UCSD-AML1 (cell line): ENCODE results near the gene LEMD2.

Source experiments
- DNase-seq: peaks from one replicate; lab custom pipeline; 2025; ENCODE audit not compliant: unreplicated experiment; lab: John Stamatoyannopoulos, UW

Gene LEMD2

GRCh38 chr6:33742837-33743236, 46.1 kb downstream of the LEMD2 start:
- no peak for DNase-seq

DNA sequence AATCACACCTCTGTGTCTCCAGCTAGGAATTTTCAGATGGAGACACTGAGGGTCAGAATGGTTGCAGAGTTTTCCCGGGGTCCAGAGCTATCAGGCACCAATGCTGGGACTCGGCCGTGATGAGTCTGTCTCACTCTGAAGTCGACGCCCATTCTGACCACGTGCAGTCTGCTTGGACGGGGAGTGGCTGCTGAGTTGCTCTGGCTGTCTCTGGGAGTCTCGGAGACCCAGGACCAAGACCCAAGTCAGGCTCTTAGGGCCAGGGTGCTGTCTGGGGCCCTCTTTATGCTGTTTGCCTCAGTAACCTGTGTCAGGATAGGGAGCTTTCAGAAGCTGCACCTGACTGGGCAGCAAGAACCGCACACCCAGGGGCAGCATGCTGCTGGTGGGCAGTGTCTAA, 46.8 kb downstream of the LEMD2 start:
- DNase-seq = no peak

GRCh38 chr6:33740794-33741193, 48.1 kb downstream of the LEMD2 start:
- DNase-seq = no peak

GRCh38 chr6:33740204-33740608, 48.7 kb downstream of the LEMD2 start:
- DNase-seq = no peak

- no peak for DNase-seq
Observed at GRCh38 chr6:33739571-33739970, 49.4 kb downstream of the LEMD2 start.

GRCh38 chr6:33738879-33739278, 50.1 kb downstream of the LEMD2 start:
- DNase-seq = no peak

- DNase-seq = no peak
Observed at GRCh38 chr6:33738153-33738552, 50.8 kb downstream of the LEMD2 start.

GRCh38 chr6:33737267-33738026, 51.5 kb downstream of the LEMD2 start:
- no peak for DNase-seq

DNA sequence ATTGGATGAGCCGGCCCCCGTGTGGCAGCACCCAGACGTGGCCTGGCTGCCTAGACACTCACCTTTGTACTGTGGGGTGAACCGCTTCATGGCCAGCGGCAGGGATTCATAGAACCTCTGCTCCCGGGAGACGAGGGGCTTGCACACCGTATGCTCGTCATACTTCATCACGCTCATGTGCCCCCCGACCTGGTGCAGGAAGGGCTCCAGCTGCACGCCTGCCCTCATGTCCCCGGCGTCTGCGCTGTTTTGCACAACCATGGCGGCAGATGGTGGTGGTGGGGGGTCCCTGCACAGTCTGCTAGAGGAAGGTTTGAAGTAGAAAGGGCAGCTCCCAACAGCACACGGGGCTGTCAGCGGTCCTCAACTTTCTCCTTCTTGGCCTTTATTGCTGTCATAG, 53.7 kb downstream of the LEMD2 start:
- DNase-seq = no peak

GRCh38 chr6:33733709-33734007, 55.3 kb downstream of the LEMD2 start:
- DNase-seq = no peak

GRCh38 chr6:33732817-33733708, 55.9 kb downstream of the LEMD2 start:
- DNase-seq = no peak

DNA sequence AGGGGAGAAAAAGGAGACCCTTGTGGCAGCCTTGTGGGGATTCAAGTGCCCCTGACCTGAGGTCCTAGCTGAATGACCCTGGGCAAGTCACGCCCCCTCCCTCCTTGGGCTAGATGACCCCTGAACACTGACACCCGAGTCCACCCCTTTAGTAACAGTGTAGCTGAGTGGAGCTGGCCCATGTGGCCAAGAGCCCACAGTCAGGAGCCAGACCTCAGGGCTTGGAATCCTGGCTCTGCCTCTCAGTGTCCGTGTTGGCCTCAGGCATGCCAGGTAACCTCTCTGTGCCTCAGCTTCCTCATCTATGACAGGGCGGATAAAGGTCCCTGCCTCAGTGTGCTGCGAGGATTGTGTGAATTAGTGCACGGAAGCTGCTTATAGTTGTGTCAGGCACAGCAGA, 56.5 kb downstream of the LEMD2 start:
- no peak for DNase-seq

DNA sequence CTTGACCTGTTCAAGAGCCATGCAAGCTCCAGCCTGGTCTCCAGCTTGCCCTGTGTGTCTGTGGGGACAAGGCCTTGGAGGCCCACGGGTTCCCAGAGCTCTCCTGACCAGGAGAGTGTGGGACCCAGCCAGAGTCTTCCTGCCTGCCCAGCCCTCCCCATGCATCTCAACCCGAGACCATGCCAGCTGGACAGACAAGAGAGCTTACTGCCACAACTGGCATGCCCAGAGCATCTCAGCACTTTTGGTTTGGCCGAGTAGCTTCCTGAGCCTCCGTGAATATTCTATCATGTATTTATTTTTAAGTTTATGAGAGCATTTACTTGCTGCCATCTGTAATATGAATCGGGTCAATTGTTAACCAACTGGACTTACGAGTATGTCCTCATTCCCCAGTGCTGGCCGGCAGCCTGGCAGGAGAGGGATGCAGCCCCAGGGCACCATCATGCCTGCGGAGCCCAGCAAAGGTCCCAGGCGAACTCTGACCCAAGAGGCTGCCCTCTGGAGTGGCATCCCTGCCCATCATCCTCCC, 57.1 kb downstream of the LEMD2 start:
- DNase-seq = no peak

GRCh38 chr6:33731035-33731434, 57.9 kb downstream of the LEMD2 start:
- DNase-seq = no peak

- DNase-seq = no peak
Observed at GRCh38 chr6:33730611-33731010, 58.3 kb downstream of the LEMD2 start.

DNA sequence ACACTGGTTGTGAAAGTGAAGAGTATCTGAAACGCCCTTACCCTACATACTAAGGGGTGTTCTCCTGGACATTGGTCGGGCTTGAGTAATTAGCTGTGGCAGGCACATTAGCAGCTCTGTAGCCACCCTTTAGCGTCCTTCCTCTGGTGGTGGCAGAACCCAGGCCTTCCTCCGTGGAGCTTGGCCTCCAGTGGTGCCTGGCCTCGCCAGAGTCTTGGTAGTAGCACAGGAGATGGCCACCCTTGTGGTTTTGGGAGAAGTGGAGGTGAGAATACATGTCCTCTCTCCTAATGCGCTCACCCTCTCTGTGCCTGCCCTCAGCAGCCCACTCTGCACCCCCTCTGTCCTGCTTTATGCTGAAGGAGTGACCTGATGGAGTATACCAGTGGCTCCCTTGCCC, 59.9 kb downstream of the LEMD2 start:
- no peak for DNase-seq

DNA sequence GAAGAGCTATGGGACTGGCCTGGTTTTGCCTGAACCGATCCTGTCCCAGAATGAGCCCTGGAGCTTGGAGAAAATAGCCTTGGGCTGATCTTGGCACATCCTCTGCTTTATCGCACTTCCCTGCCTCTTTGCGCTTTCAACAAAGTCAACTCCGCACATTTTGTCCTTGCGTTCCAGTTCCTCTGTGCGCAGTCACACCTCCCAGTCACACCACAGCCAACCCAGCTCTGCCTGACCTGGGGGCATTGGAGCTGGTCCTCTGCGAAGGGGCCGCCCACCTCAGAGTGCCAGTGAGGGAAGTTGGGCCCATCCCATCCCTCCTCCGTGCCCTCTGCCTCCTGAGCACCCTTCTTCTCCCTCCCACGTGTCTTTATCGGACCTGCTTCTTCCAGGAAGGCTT, 60.5 kb downstream of the LEMD2 start:
- no peak for DNase-seq

GRCh38 chr6:33727932-33728331, 61.0 kb downstream of the LEMD2 start:
- DNase-seq = no peak

GRCh38 chr6:33727126-33727525, 61.8 kb downstream of the LEMD2 start:
- no peak for DNase-seq

DNA sequence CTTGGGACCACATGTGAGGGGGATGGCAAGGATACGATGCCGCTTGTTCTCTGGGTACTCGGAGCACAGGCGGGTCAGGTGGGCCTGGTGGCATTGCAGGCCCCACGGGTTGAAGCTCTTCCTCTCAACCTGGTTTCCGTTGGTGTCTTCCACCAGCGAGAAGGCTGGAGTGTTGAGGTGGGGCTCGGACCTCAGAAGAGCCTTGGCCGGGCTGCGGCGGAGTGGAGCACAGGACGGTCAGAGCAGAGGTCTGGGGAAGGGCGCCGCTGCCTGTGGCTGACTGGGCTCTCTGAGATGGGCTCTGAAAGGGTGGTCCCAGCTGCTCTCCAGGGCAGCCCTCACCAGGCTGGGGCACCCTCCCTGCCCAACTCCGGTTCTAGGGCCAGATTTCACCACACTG, 62.2 kb downstream of the LEMD2 start:
- no peak for DNase-seq

DNA sequence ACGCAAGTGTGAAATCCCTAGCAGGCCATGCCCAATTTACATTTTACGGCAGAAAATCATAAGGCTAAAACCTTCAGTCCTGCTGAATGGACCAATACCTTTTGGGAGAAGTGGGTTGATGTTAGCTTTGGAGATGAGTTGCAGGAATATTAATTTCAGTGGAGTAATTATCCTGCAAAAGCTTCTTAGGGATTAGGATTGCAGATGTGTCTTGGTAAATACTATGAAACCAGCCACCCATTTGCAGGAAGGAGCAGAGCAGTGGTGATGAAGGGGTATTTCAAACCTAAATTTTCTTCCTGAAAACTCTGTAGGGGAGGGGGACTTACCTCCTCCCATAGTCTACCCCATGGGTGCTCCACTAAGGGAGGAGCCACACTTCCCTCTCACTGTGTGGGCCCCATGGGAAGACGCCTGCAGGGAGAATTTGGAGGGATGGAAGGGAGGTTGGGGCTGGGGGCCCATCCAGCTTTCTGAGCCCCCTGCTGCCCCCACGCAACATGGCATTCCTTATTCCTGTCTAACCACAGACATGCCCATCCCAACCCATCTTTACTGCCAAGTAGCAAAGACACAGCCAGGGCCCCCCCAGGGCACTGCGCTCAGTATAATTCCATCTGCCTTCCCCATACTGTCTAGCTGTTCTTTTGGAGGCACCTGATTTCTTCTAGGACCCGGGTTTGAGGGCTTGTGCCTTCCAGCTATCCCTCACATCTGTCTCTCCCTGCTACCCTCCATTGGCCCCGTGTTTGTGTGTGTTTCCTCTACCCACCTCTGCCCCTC, 62.8 kb downstream of the LEMD2 start:
- DNase-seq = no peak
